ENCODE data around the gene CBR3.

- no peak for TF ChIP-seq CTCF (IDR thresholded peaks at IDR 0.05)
- TF ChIP-seq POLR2A (IDR thresholded peaks at IDR 0.05) = no peak
Observed at GRCh38 chr21:36089946-36090345, 44.9 kb upstream of the CBR3 start.
